Esophagus squamous epithelium (tissue), 5 donors: ENCODE measurements around the gene EMC8. TPM values are rescaled to one million over a fixed set of nuclear protein-coding genes. Genes with fewer than 3 reads are reported as not detected.
"Not testable (repeated sequence)": the region's sequence is repeated elsewhere in the genome, so short reads cannot be mapped to it uniquely, and the experiment has no call there.

Experiments
- DNase-seq: peaks from one replicate; lab custom pipeline; 2025; lab: John Stamatoyannopoulos, UW
- H3K27ac ChIP-seq, 4 donors: fragments of 200-600 bp; sonication (generic); one replicate each; pipeline ENCODE4 v1.5.1; 2016 to 2019; ENCODE audit warnings: mild to moderate bottlenecking in 1 of 4
- H3K27me3 ChIP-seq, 4 donors: fragments of 200-600 bp; sonication (generic); 1 replicate in 3 of 4; 2 replicates in 1 of 4; pipeline versions ENCODE4 v1.5.1 to v1.6.0; 2017 to 2021; ENCODE audit warnings: antibody characterized with exemption in 1 of 4
- H3K36me3 ChIP-seq, 3 donors: fragments of 200-600 bp; sonication (generic); one replicate each; pipeline ENCODE4 v1.5.1; 2016 to 2019
- H3K4me1 ChIP-seq, 3 donors: fragments of 200-600 bp; sonication (generic); one replicate each; pipeline ENCODE4 v1.5.1; 2017 to 2019
- H3K4me3 ChIP-seq, 4 donors: fragments of 200-600 bp; sonication (generic); 1 replicate in 3 of 4; 2 replicates in 1 of 4; pipeline ENCODE4 v1.5.1; 2016 to 2019; ENCODE audit warnings: mild to moderate bottlenecking in 2 of 4, moderate library complexity in 1 of 4
- H3K9me3 ChIP-seq, 3 donors: fragments of 200-600 bp; sonication (generic); one replicate each; pipeline ENCODE4 v1.5.1; 2016 to 2019
- POLR2A ChIP-seq, 4 donors: fragments of 450-650 bp; IDR thresholded peaks; one replicate each; pipeline ENCODE4 v1.6.1; 2017; ENCODE audit warnings: antibody characterized with exemption in 4 of 4, mild to moderate bottlenecking in 4 of 4, moderate library complexity in 3 of 4
- WGBS, 2 donors: methylation state at CpG; one replicate each; pipeline ENCODE4 v1.1.5; 2018; 5-methylcytosine and 5-hydroxymethylcytosine counted together
- intact Hi-C: fragments of 100-400 bp; cut with DNase I; formaldehyde crosslinking; loops from one replicate; pipeline ENCODE4 v1.15.0; 2022
- total RNA-seq, 4 donors: library from RNA; depleted of rRNA; stranded (reverse); fragments of >200 nt; gene quantifications; one replicate each; pipeline ENCODE4 v1.1.0, GENCODE V29; 2016
- TF ChIP-seq, protein P1 (sequence below), 6 experiments: fragments of 450-650 bp in 4 of 6; fragments of 200-600 bp in 2 of 6; sonication (generic) in 2 of 6; IDR thresholded peaks; one replicate each; pipeline ENCODE4 v1.5.1; 2016 to 2019; ENCODE audit warnings: antibody characterized with exemption in 6 of 6, mild to moderate bottlenecking in 4 of 6, moderate library complexity in 4 of 6
- donor health status: DM: yes; HTN: yes; CAD: no.

Gene EMC8
- total RNA-seq, 4 donors from 2014 or later, result 18.7 to 32.4 (median 23.9) TPM

DNA sequence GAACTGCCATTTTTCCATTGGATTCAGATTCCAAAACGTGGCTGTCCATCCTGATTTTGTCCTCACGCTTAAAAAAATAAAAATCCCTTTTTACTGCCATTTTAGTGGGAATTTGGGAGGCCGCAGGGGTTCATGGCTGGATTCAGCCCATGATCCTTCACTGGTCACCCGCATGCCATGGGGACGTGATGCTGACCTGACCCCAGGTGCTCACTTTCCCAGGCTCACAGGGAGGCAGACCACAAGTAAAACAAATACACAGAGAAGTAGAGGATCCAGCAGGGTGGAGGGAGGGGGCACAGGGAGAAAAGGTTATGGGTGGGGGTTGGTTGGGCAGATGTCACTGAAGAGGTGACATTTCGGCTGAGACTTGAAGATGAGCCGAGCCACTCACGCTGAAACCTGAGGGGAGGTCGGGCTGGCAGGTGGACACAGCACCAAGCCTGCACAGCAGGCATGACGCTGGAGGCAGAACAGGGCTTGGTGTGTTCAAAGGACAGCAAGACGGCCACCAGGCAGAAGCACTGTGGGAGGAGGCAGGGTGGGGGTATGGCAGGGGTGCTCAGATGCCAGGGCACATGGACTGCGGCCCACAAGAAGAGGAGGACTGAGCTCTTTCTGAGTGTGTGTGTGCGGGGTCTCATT lies 10.9 kb upstream of the EMC8 start:
- no peaks in the 10 kb centered on the region for H3K4me1 ChIP-seq
- no peak overlapping the region for H3K27ac ChIP-seq
- TF ChIP-seq POLR2A (IDR thresholded peaks at IDR 0.05), result no peak
- TF ChIP-seq, protein P1, sequence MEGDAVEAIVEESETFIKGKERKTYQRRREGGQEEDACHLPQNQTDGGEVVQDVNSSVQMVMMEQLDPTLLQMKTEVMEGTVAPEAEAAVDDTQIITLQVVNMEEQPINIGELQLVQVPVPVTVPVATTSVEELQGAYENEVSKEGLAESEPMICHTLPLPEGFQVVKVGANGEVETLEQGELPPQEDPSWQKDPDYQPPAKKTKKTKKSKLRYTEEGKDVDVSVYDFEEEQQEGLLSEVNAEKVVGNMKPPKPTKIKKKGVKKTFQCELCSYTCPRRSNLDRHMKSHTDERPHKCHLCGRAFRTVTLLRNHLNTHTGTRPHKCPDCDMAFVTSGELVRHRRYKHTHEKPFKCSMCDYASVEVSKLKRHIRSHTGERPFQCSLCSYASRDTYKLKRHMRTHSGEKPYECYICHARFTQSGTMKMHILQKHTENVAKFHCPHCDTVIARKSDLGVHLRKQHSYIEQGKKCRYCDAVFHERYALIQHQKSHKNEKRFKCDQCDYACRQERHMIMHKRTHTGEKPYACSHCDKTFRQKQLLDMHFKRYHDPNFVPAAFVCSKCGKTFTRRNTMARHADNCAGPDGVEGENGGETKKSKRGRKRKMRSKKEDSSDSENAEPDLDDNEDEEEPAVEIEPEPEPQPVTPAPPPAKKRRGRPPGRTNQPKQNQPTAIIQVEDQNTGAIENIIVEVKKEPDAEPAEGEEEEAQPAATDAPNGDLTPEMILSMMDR (IDR thresholded peaks at IDR 0.05), result no peak
- no peaks in the 10 kb centered on the region for H3K9me3 ChIP-seq
- WGBS, 2 donors, result 66 to 85% methylated on average over 9 to 11 of the region's 13 CpGs
- no peak overlapping the region for H3K4me3 ChIP-seq
- no peak for DNase-seq
- H3K27me3 ChIP-seq, result peaks cover 0 to 36% (median 0%) of the 10 kb centered on the region in 4 donors
- H3K36me3 ChIP-seq, result peaks cover 8 to 22% (median 16%) of the 10 kb centered on the region in 3 donors
- intact Hi-C loops, result no loop called here

- H3K36me3 ChIP-seq, result peaks cover 14 to 27% (median 21%) of the 10 kb centered on the region in 3 donors
- no peaks in the 10 kb centered on the region for H3K9me3 ChIP-seq
- no peak for DNase-seq
- H3K27me3 ChIP-seq, result peaks cover 0 to 33% (median 0%) of the 10 kb centered on the region in 4 donors
- H3K27ac ChIP-seq, result no peak overlapping the region
- WGBS, 2 donors, result 71 to 72% methylated on average over 3 to 5 of the region's 10 CpGs
- intact Hi-C loops, result no loop called here
- no peak overlapping the region for H3K4me3 ChIP-seq
- no peaks in the 10 kb centered on the region for H3K4me1 ChIP-seq
- TF ChIP-seq POLR2A (IDR thresholded peaks at IDR 0.05), result no peak
- TF ChIP-seq, protein P1 (IDR thresholded peaks at IDR 0.05), result no peak
Observed at GRCh38 chr16:85809645-85810044, 10.3 kb upstream of the EMC8 start.

DNA sequence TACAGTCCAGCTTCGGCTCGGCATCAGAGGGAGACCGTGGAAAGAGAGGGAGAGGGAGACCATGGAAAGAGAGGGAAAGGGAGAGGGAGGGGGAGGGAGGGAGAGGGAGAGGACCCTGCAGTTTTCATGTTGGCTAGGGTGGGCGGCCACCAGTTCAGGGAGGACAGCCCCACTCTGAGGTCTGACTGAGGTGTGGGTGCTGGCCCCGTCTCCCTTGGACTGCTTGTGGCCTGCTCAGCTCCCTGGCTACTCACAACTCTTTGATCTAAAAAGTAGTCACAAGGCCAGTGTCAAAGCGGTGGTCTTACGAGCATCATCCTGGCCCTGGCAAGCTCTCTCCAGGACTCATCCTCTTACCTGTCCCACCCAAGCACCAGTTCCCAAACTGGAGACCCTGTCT lies 9.6 kb upstream of the EMC8 start:
- no peak overlapping the region for H3K4me3 ChIP-seq
- H3K4me1 ChIP-seq, result no peaks in the 10 kb centered on the region
- no peak overlapping the region for H3K27ac ChIP-seq
- H3K36me3 ChIP-seq, result peaks cover 15 to 35% (median 24%) of the 10 kb centered on the region in 3 donors
- intact Hi-C loops, result no loop called here
- no peaks in the 10 kb centered on the region for H3K9me3 ChIP-seq
- peaks cover 0 to 30% (median 0%) of the 10 kb centered on the region in 4 donors for H3K27me3 ChIP-seq
- WGBS, 2 donors, result 90 to 95% methylated on average over 4 to 6 of the region's 7 CpGs
- TF ChIP-seq, protein P1 (IDR thresholded peaks at IDR 0.05), result no peak
- no peak for TF ChIP-seq POLR2A (IDR thresholded peaks at IDR 0.05)
- no peak for DNase-seq

GRCh38 chr16:85808104-85808503 lies 8.8 kb upstream of the EMC8 start:
- H3K4me3 ChIP-seq, DNase-seq, H3K4me1 ChIP-seq, intact Hi-C loops, H3K9me3 ChIP-seq, H3K27ac ChIP-seq: not testable (repeated sequence)
- 100% methylated on average over 1 of the region's 27 CpGs; no CpG with 5 or more reads in 1 of the 2 donors for whole genome bisulfite sequencing, 2 donors
- Histone ChIP-seq H3K36me3 (peaks cover 15 to 43% (median 27%) of the 10 kb centered on the region in 3 donors), H3K27me3 (peaks cover 0 to 22% (median 0%) of the 10 kb centered on the region in 4 donors)

DNA sequence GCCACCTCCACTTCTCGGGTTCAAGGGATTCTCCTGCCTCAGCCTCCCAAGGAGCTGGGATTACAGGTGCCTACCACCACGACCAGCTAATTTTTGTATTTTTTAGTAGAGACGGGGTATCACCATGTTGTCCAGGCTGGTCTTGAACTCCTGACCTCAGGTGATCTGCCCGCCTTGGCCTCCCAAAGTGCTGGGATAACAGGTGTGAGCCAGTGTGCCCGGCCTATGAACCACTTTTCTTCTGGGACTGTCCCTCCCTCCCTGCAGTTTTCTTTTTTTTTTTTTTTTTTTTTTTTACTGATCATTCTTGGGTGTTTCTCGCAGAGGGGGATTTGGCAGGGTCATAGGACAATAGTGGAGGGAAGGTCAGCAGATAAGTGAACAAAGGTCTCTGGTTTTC lies 8.0 kb upstream of the EMC8 start:
- H3K4me1 ChIP-seq, H3K4me3 ChIP-seq, H3K27ac ChIP-seq, H3K9me3 ChIP-seq, intact Hi-C loops, DNase-seq: not testable (repeated sequence)
- Histone ChIP-seq H3K27me3 (peaks cover 0 to 14% (median 0%) of the 10 kb centered on the region in 4 donors), H3K36me3 (peaks cover 15 to 50% (median 32%) of the 10 kb centered on the region in 3 donors)
- 81 to 87% methylated on average over 5 to 6 of the region's 6 CpGs for WGBS, 2 donors

DNA sequence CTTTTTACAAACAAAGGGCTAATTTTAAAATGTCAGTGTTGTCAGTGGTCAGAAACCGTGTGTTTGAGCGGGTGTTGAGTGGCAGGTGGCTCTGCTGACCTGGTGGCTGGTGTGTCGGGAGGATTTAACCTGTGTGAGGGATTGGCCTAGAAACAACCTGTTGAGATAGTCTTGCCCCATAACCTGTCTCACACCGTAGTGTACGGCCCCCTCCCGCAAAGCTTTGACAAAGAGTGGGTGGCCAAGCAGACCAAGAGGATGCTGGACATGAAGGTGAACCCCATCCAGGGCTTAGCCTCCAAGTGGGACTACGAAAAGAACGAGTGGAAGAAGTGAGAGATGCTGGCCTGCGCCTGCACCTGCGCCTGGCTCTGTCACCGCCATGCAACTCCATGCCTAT lies 7.2 kb upstream of the EMC8 start:
- WGBS, 2 donors, result 83 to 94% methylated on average over 7 to 11 of the region's 11 CpGs
- TF ChIP-seq, protein P1 (IDR thresholded peaks at IDR 0.05), result no peak
- TF ChIP-seq POLR2A (IDR thresholded peaks at IDR 0.05), result no peak
- Histone ChIP-seq H3K4me3 (no peak overlapping the region), H3K27ac (no peak overlapping the region), H3K27me3 (peaks cover 0 to 6% (median 0%) of the 10 kb centered on the region in 4 donors), H3K9me3 (no peaks in the 10 kb centered on the region), H3K4me1 (peaks cover 0 to 6% (median 0%) of the 10 kb centered on the region in 3 donors), H3K36me3 (peaks cover 20 to 59% (median 40%) of the 10 kb centered on the region in 3 donors)
- DNase-seq, result no peak
- intact Hi-C loops, result no loop called here
